ENCODE data around the gene TPRX1.

DNA sequence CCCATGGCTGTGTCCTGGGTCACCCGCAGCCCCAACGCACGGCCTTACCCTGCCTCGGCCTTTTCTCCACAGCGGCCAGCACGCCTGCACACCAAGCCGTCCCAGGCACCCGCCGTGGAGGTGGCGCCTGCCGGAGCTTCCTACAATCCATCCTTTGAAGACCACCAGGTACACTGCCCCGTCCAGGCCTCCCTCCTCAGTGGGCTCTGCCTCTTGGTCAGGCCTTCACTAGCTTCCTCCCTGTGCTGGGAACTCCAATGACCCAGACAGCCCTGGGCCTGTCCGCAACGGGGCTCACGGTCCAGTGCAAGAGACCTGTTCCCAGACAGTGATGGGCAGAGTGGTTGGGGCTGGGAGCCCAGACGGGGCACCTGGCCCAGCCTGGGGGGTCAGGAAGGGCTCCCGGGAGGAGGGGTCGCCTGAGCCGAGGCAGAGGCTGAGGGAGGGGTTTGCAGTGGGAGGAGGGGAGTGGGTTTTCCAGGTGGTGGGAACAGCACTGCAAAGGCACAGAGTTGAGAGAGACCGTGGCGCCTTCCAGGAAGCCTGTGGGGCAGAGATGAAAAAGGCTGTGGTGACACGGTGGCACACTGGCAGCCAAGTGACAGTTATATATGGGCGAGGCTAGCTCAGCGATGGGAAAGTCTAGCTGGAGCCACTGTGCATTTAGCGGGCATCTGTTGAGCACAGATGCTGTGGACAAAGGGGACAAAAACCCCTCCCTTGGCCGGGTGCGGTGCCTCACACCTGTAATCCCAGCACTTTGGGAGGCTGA, 51.7 kb downstream of the TPRX1 start:
- TF ChIP-seq CTCF (IDR thresholded peaks at IDR 0.05) (no peak), POLR2AphosphoS5 (IDR thresholded peaks at IDR 0.05; ENCODE audit: insufficient read depth in 1 of 2, low read depth in 1 of 2) (no peak), POLR2A (IDR thresholded peaks at IDR 0.05) (no peak)

All from vagina (tissue), 2 donors.